Stromal cell of bone marrow (primary cell): ENCODE results near the gene ZNF514.
A peak's percentile ranks its signal among the peaks of the same experiment; 100 is the strongest.
"Not testable (repeated sequence)": the region's sequence is repeated elsewhere in the genome, so short reads cannot be mapped to it uniquely, and the experiment has no call there.

ENCODE experiments used
- DNase-seq: peaks from one replicate; pipeline ENCODE4 v3.0.0-alpha.2; 2012; ENCODE audit warnings: low read depth

The ZNF514 gene

GRCh38 chr2:95159690-95160449 is at the start of gene ZNF514:
TSS of gene ZNF514 (minus strand) at chr2:95159848. CDS start at chr2:95153253, 6,595 bp downstream.
- DNase-seq: peak; percentile 41

- no peak for DNase-seq
Observed at GRCh38 chr2:95208106-95208505, 48.5 kb upstream of the ZNF514 start.

GRCh38 chr2:95207111-95207961 is 47.7 kb upstream of the ZNF514 start, which contains the start of gene ZNF892:
TSS of gene ZNF892 (plus strand) at chr2:95207521. CDS start at chr2:95207816, 295 bp downstream.
- peak; percentile 65 for DNase-seq

- no peak for DNase-seq
Observed at GRCh38 chr2:95206096-95206495, 46.4 kb upstream of the ZNF514 start.

GRCh38 chr2:95204396-95204795 is 44.7 kb upstream of the ZNF514 start:
- DNase-seq: no peak

GRCh38 chr2:95203911-95204310 is 44.3 kb upstream of the ZNF514 start:
- DNase-seq: no peak

GRCh38 chr2:95192956-95193355 is 33.3 kb upstream of the ZNF514 start:
- DNase-seq: not testable (repeated sequence)

GRCh38 chr2:95185973-95186372 is 26.3 kb upstream of the ZNF514 start:
- DNase-seq: no peak

- no peak for DNase-seq
Observed at GRCh38 chr2:95185197-95185596, 25.5 kb upstream of the ZNF514 start.

GRCh38 chr2:95181774-95182173 is 22.1 kb upstream of the ZNF514 start:
- DNase-seq: no peak

GRCh38 chr2:95179451-95179850 is 19.8 kb upstream of the ZNF514 start:
- DNase-seq: no peak

- DNase-seq: no peak
Observed at GRCh38 chr2:95174031-95174542, 14.4 kb upstream of the ZNF514 start.

GRCh38 chr2:95171902-95172301 is 12.3 kb upstream of the ZNF514 start:
- DNase-seq: no peak

- DNase-seq: no peak
Observed at GRCh38 chr2:95166065-95166763, 6.6 kb upstream of the ZNF514 start.

- DNase-seq: peak; percentile 96
Observed at GRCh38 chr2:95165371-95166064, 5.9 kb upstream of the ZNF514 start, which contains the start of gene ZNF2. TSS of gene ZNF2 (plus strand) at chr2:95165809. CDS start at chr2:95176227, 10,418 bp downstream.

- no peak for DNase-seq
Observed at GRCh38 chr2:95165030-95165370, 5.4 kb upstream of the ZNF514 start.

GRCh38 chr2:95158891-95159619 is 593 bp downstream of the ZNF514 start:
- DNase-seq: no peak

- DNase-seq: no peak
Observed at GRCh38 chr2:95158441-95158840, 1.2 kb downstream of the ZNF514 start.

GRCh38 chr2:95149397-95149984 is 10.2 kb downstream of the ZNF514 start:
- DNase-seq: no peak

- DNase-seq: no peak
Observed at GRCh38 chr2:95143838-95144237, 15.8 kb downstream of the ZNF514 start.
